Heart left ventricle (tissue), 16 donors: Measurements from ENCODE around the gene GPR152. TPM values are rescaled to one million over a fixed set of nuclear protein-coding genes. Genes with fewer than 3 reads are reported as not detected.
A peak's percentile ranks its signal among the peaks of the same experiment; 100 is the strongest.

ENCODE experiments used
- ATAC-seq, 4 donors: fragments of 200-7000 bp; cut with Tn5 transposase; one replicate each; pipeline ENCODE4 v1.9.1; 2020 to 2022; ENCODE audit warnings: moderate library complexity in 4 of 4, mild to moderate bottlenecking in 3 of 4, moderate number of reproducible peaks in 1 of 4
- DNase-seq, 5 donors: peaks; one replicate each; pipeline ENCODE4 v3.0.0-alpha.2; 2020
- H3K27ac ChIP-seq, 12 donors: fragments of 200-600 bp; sonication (generic) in 4 of 12; one replicate each; pipeline versions ENCODE4 v1.5.0 to v1.8.0; 2016 to 2022; ENCODE audit warnings: mild to moderate bottlenecking in 2 of 12
- H3K27me3 ChIP-seq, 9 donors: fragments of 200-600 bp; sonication (generic) in 2 of 9; one replicate each; pipeline versions ENCODE4 v1.5.1 to v1.8.0; 2016 to 2022; ENCODE audit warnings: mild to moderate bottlenecking in 3 of 9
- H3K36me3 ChIP-seq, 9 donors: fragments of 200-600 bp; sonication (generic) in 2 of 9; one replicate each; pipeline versions ENCODE4 v1.5.0 to v1.8.0; 2018 to 2022; ENCODE audit warnings: mild to moderate bottlenecking in 2 of 9
- H3K4me1 ChIP-seq, 12 donors: fragments of 200-600 bp; sonication (generic) in 4 of 12; one replicate each; pipeline versions ENCODE4 v1.5.0 to v1.8.0; 2016 to 2022; ENCODE audit warnings: mild to moderate bottlenecking in 3 of 12
- H3K4me3 ChIP-seq, 12 donors: fragments of 200-600 bp; sonication (generic) in 4 of 12; one replicate each; pipeline versions ENCODE4 v1.5.0 to v1.8.0; 2017 to 2022; ENCODE audit warnings: mild to moderate bottlenecking in 9 of 12, moderate library complexity in 4 of 12
- H3K9me3 ChIP-seq, 12 donors: fragments of 200-600 bp; sonication (generic) in 4 of 12; one replicate each; pipeline versions ENCODE4 v1.5.0 to v1.8.0; 2016 to 2022; ENCODE audit warnings: mild to moderate bottlenecking in 1 of 12
- CTCF ChIP-seq, 12 donors: fragments of 200-600 bp; sonication (generic) in 4 of 12; IDR thresholded peaks; one replicate each; pipeline versions ENCODE4 v1.5.0 to v1.8.0; 2018 to 2022; ENCODE audit warnings: antibody characterized with exemption in 12 of 12, mild to moderate bottlenecking in 5 of 12
- POLR2A ChIP-seq, 2 donors: fragments of 450-650 bp; IDR thresholded peaks; one replicate each; pipeline ENCODE4 v1.6.1; 2017; ENCODE audit warnings: antibody characterized with exemption in 2 of 2, mild to moderate bottlenecking in 2 of 2, moderate library complexity in 2 of 2
- WGBS, 4 donors: extraction: QIAGEN DNeasy Blood & Tissue Kit in 2 of 4; methylation state at CpG; one replicate each; pipeline versions ENCODE4 v1.1.5 to v1.1.7; 2013 to 2018; 5-methylcytosine and 5-hydroxymethylcytosine counted together
- intact Hi-C, 10 donors: fragments of 100-400 bp; cut with DNase I; formaldehyde crosslinking; loops; one replicate each; pipeline versions ENCODE4 v1.11.1 to v1.14.2; 2022
- polyA plus RNA-seq, 2 donors: library from polyadenylated mRNA; stranded (reverse); fragments of 200-250 nt; gene quantifications; one replicate each; pipeline ENCODE4 v1.2.3, GENCODE V29; 2013
- total RNA-seq, 9 donors: library from RNA; depleted of rRNA in 2 of 9; stranded (reverse); fragments of >200 nt in 2 of 9; fragmentation: NEBNext Ultra II Directional in 3 of 9; extraction: Animal tissue kit (Norgen Biotek cat#: 25700) in 3 of 9; gene quantifications; one replicate each; pipeline versions ENCODE4 v1.1.0 to v1.2.4, GENCODE V29; 2016 to 2023
- donor health status: ischemic (EF 13 %, LVEDD 7.1; RV severe dilation, severe dysfunction).
- donor health status: healthy with polysubstance abuse.
- donor health status: DM: no; HTN: yes; CAD: no.
- donor health status: DM: no; HTN: no; CAD: no.
- donor health status: ischemic (EF 25% LVEDD 6.9; RV normal size, moderate dysfunction).
- donor health status: ischemic (EF 25% LVEDD 5.7; RV mildly dilated, moderate dysfunction).
- donor health status: healthy.
- donor health status: DM: yes; HTN: yes; CAD: no.
- donor health status: ischemic (EF 35%, LVEDD 5.7; RV mildly dilated, moderate dysfunction).
- donor health status: nonischemic (EF 11% LVEDD 7.7; RV severe dilation, severe dysfunction).
- donor health status: DM: yes; HTN: yes; CAD: no.
- donor health status: PGD.
- donor health status: ischemic (EF 29% LVEDD 5.4; RV normal size, mild dysfunction).
- donor health status: nonischemic (EF 23%, LVEDD 6.1; RV moderate dilation, normal function).

Gene GPR152
- total and polyA plus RNA-seq, 11 donors: not detected

- H3K4me3 ChIP-seq: no peak overlapping the region
- peak overlapping the region in 1 of 12 donors; percentile 91 for H3K27ac ChIP-seq
- peaks cover 0 to 32% (median 4%) of the 10 kb centered on the region in 12 donors for H3K4me1 ChIP-seq
- no peaks in the 10 kb centered on the region for H3K36me3 ChIP-seq
- ATAC-seq: no peak
- no peak for DNase-seq
- TF ChIP-seq POLR2A (IDR thresholded peaks at IDR 0.05) (no peak), CTCF (IDR thresholded peaks at IDR 0.05) (no peak)
- WGBS, 4 donors: 50 to 88% (median 69%) methylated on average over 2 to 15 of the region's 15 CpGs
- H3K9me3 ChIP-seq: no peaks in the 10 kb centered on the region
- intact Hi-C loops: no loop called here
- H3K27me3 ChIP-seq: peaks cover 0 to 55% (median 16%) of the 10 kb centered on the region in 9 donors
These were observed 42.1 kb downstream of the GPR152 start for GRCh38 chr11:67410369-67410831.

GRCh38 chr11:67409781-67410368 lies 42.7 kb downstream of the GPR152 start:
- H3K27ac ChIP-seq: peak overlapping the region in 1 of 12 donors; percentile 91
- ATAC-seq: no peak
- H3K27me3 ChIP-seq: peaks cover 0 to 51% (median 16%) of the 10 kb centered on the region in 9 donors
- intact Hi-C loops: loop anchor here in 3 of 10 donors (10.0 kb wide), 1 partner anchor 55 kb away; the partner anchor contains the start of gene TMEM134 (in 3 of the 3)
- H3K9me3 ChIP-seq: no peaks in the 10 kb centered on the region
- H3K4me3 ChIP-seq: peak overlapping the region in 2 of 12 donors; percentile 21 to 50
- TF ChIP-seq CTCF (IDR thresholded peaks at IDR 0.05) (no peak), POLR2A (IDR thresholded peaks at IDR 0.05) (no peak)
- H3K4me1 ChIP-seq: peaks cover 0 to 27% (median under 1%) of the 10 kb centered on the region in 12 donors
- WGBS, 4 donors: 40 to 67% (median 44%) methylated on average over 8 to 13 of the region's 13 CpGs
- DNase-seq: no peak
- no peaks in the 10 kb centered on the region for H3K36me3 ChIP-seq

- no peak for TF ChIP-seq POLR2A (IDR thresholded peaks at IDR 0.05)
- no peak for TF ChIP-seq CTCF (IDR thresholded peaks at IDR 0.05)
- no peaks in the 10 kb centered on the region for H3K9me3 ChIP-seq
- H3K36me3 ChIP-seq: no peaks in the 10 kb centered on the region
- no peak for ATAC-seq
- intact Hi-C loops: loop anchor here in 3 of 10 donors (10.0 kb wide), 1 partner anchor 56 kb away; the partner anchor contains the start of gene TMEM134 (in 3 of the 3)
- peak overlapping the region in 2 of 12 donors; percentile 21 to 50 for H3K4me3 ChIP-seq
- H3K4me1 ChIP-seq: peaks cover 0 to 25% (median 0%) of the 10 kb centered on the region in 12 donors
- peaks cover 0 to 51% (median 12%) of the 10 kb centered on the region in 9 donors for H3K27me3 ChIP-seq
- DNase-seq: no peak
- peak overlapping the region in 1 of 12 donors; percentile 91 for H3K27ac ChIP-seq
- 52 to 69% (median 68%) methylated on average over 9 to 24 of the region's 24 CpGs for WGBS, 4 donors
These were observed 43.3 kb downstream of the GPR152 start for GRCh38 chr11:67409261-67409666.

- intact Hi-C loops: loop anchor here in 3 of 10 donors (10.0 kb wide), 1 partner anchor 56 kb away; the partner anchor contains the start of gene TMEM134 (in 3 of the 3)
- no peak for TF ChIP-seq POLR2A (IDR thresholded peaks at IDR 0.05)
- TF ChIP-seq CTCF (IDR thresholded peaks at IDR 0.05): no peak
- DNase-seq (no peak), ATAC-seq (no peak)
- Histone ChIP-seq H3K4me3 (peak overlapping the region in 1 of 12 donors; percentile 50), H3K36me3 (no peaks in the 10 kb centered on the region), H3K27me3 (peaks cover 0 to 49% (median 10%) of the 10 kb centered on the region in 9 donors), H3K4me1 (peaks cover 0 to 30% (median 0%) of the 10 kb centered on the region in 12 donors), H3K9me3 (no peaks in the 10 kb centered on the region), H3K27ac (peak overlapping the region in 1 of 12 donors; percentile 91)
- 73 to 82% (median 77%) methylated on average over 8 to 18 of the region's 18 CpGs for WGBS, 4 donors
These were observed 43.9 kb downstream of the GPR152 start for GRCh38 chr11:67408437-67409200.
